CD4-positive, alpha-beta T cell treated with Interleukin-6 for 4 hours (primary cell): ENCODE data around the gene PPP6R2.
A peak's percentile ranks its signal among the peaks of the same experiment; 100 is the strongest.

ENCODE experiments used
- DNase-seq: peaks from one replicate; pipeline ENCODE4 v3.0.0-alpha.2; 2020; ENCODE audit warnings: mixed read lengths

The PPP6R2 gene

DNA sequence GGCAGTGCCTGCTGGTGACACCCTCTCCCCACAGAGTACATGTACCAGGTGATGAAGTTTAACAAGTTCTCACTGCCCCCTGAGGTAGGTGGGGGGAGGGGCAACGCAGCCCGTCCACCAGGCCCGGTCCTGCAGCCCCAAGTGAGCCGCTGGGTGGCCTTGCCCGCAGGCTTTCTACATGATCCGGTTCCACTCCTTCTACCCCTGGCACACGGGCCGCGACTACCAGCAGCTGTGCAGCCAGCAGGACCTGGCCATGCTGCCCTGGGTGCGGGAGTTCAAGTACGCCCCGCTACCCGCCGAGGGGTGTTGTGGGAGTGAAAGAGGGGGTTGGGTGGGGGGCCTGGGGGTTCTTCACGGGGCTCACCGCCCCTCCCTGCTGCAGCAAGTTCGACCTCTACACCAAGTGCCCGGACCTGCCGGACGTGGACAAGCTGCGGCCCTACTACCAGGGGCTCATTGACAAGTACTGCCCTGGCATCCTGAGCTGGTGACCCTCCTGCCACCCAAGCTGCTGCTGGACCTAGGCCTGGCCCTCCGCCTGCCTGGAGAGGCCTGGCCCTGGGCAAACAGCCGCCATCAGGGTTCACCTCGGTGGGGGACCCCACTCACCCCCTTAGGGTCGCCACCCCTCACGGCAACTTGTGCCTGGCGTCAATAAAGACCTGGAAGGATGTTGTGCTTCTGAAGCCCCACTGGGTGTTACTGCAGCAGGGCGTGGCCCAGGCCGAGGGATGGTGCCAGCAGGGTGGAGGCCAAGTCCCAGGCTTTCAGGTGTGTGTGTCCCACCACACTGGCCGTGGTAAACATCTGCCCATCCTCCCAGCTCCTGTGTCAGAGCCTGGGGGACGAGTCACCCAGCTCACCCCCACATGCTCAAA is 146.5 kb downstream of the PPP6R2 start:
- DNase-seq, result no peak

DNA sequence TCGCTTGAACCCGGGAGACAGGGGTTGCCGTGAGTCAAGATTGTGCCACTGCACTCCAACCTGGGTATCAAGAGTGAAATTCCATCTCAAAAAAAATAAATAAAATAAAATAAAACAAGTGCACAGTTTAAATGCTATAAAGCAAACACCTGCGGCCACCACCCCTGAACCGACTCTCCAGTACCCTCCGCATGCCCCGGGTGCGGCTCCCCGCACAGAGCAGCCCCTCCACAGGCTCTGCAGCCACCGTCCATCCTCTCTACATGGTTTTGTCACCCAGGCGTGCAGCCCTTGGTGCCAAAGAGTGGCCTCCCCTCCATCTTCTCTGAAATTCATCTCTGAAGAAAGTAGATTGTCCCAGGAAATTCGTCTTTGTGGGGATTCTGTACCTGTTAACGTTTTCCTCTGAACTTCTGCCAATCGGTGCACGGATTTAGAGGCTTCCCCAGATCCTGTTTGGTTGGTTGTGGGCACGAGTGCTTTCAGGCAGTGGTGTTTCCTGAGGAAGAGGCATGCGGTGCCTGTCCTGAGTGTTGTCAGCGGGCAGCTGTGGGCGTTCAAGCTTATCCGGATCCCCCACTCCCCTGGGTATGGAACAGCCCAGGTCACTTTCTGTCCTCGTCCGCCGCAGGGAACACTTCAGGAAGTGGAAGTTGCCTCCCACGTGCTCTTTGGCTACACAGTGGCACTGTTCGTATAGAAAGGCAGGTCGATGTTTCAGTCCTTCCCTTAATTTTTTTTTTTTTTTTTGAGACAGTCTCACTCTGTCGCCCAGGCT is 147.6 kb downstream of the PPP6R2 start:
- DNase-seq, result peak; percentile 28
